Trophoblast cell (in vitro differentiated cells and primary cell): ENCODE results near the gene PRRG2.
A peak's percentile ranks its signal among the peaks of the same experiment; 100 is the strongest.
"Not testable (repeated sequence)": the region's sequence is repeated elsewhere in the genome, so short reads cannot be mapped to it uniquely, and the experiment has no call there.

Experiments
- DNase-seq, 2 donors: peaks; one replicate each; pipeline ENCODE4 v3.0.0-alpha.2; 2016
- H2AFZ ChIP-seq: 2 replicates; pipeline ENCODE4 v1.6.1; 2013; ENCODE audit warnings: low read length, moderate library complexity, mild to moderate bottlenecking; ENCODE audit not compliant: insufficient read depth, poor library complexity
- H2AK5ac ChIP-seq: 2 replicates; pipeline ENCODE4 v1.6.1; 2013; ENCODE audit warnings: mild to moderate bottlenecking, low read length
- H2BK120ac ChIP-seq: 2 replicates; pipeline ENCODE4 v1.6.1; 2013; ENCODE audit warnings: low read length, mild to moderate bottlenecking, moderate library complexity; ENCODE audit not compliant: insufficient read depth, poor library complexity
- H2BK12ac ChIP-seq: 2 replicates; pipeline ENCODE4 v1.6.1; 2013; ENCODE audit warnings: mild to moderate bottlenecking, low read length, moderate library complexity
- H2BK5ac ChIP-seq: 2 replicates; pipeline ENCODE4 v1.6.1; 2013; ENCODE audit warnings: low read length, low read depth, moderate library complexity, mild to moderate bottlenecking; ENCODE audit not compliant: poor library complexity
- H3K14ac ChIP-seq: 2 replicates; pipeline ENCODE4 v1.6.1; 2013; ENCODE audit warnings: mild to moderate bottlenecking, low read length
- H3K18ac ChIP-seq: 2 replicates; pipeline ENCODE4 v1.6.1; 2013; ENCODE audit warnings: mild to moderate bottlenecking, low read length
- H3K23ac ChIP-seq: 2 replicates; pipeline ENCODE4 v1.6.1; 2013; ENCODE audit warnings: low read length
- H3K27ac ChIP-seq: 2 replicates; pipeline ENCODE4 v1.5.1; 2013; ENCODE audit warnings: low read depth, mild to moderate bottlenecking, inconsistent platforms, low read length, moderate library complexity
- H3K27me3 ChIP-seq: 2 replicates; pipeline ENCODE4 v1.6.1; 2013; ENCODE audit warnings: inconsistent platforms, mild to moderate bottlenecking, low read length, moderate library complexity; ENCODE audit not compliant: insufficient read depth
- H3K36me3 ChIP-seq, 2 experiments: 1 replicate in 1 of 2; 2 replicates in 1 of 2; pipeline ENCODE4 v1.6.1; 2013; ENCODE audit warnings: low read length in 2 of 2, mild to moderate bottlenecking in 2 of 2, moderate library complexity in 1 of 2; ENCODE audit not compliant: insufficient read depth in 2 of 2, control insufficient read depth in 1 of 2
- H3K4ac ChIP-seq: 2 replicates; pipeline ENCODE4 v1.6.1; 2013; ENCODE audit warnings: low read depth, mild to moderate bottlenecking, low read length, moderate library complexity
- H3K4me1 ChIP-seq, 2 experiments: 1 replicate in 1 of 2; 2 replicates in 1 of 2; pipeline ENCODE4 v1.6.1; 2013; ENCODE audit warnings: low read length in 2 of 2, mild to moderate bottlenecking in 2 of 2, moderate library complexity in 1 of 2; ENCODE audit not compliant: insufficient read depth in 2 of 2, control insufficient read depth in 1 of 2
- H3K4me2 ChIP-seq: 2 replicates; pipeline ENCODE4 v1.6.1; 2013; ENCODE audit warnings: inconsistent platforms, mild to moderate bottlenecking, low read length, moderate library complexity
- H3K4me3 ChIP-seq: 2 replicates; pipeline ENCODE4 v1.5.1; 2013; ENCODE audit warnings: mild to moderate bottlenecking, low read depth, low read length, inconsistent platforms
- H3K79me1 ChIP-seq: one replicate; pipeline ENCODE4 v1.6.1; 2013; ENCODE audit warnings: low read length
- H3K79me2 ChIP-seq: 2 replicates; pipeline ENCODE4 v1.6.1; 2013; ENCODE audit warnings: low read length, mild to moderate bottlenecking; ENCODE audit not compliant: control insufficient read depth, insufficient read depth, poor library complexity
- H3K9ac ChIP-seq: 2 replicates; pipeline ENCODE4 v1.6.1; 2013; ENCODE audit warnings: mild to moderate bottlenecking, low read length
- H3K9me3 ChIP-seq: 2 replicates; pipeline ENCODE4 v1.6.1; 2013; ENCODE audit warnings: low read depth, mild to moderate bottlenecking, control low read depth, inconsistent platforms, low read length; ENCODE audit not compliant: insufficient read depth
- H4K12ac ChIP-seq: 2 replicates; pipeline ENCODE4 v1.6.1; 2013; ENCODE audit warnings: low read depth, mild to moderate bottlenecking, low read length, moderate library complexity
- H4K8ac ChIP-seq: 2 replicates; pipeline ENCODE4 v1.6.1; 2013; ENCODE audit warnings: low read depth, mild to moderate bottlenecking, low read length, moderate library complexity
- H4K91ac ChIP-seq: one replicate; pipeline ENCODE4 v1.6.1; 2013; ENCODE audit warnings: low read depth, mild to moderate bottlenecking, low read length, moderate library complexity
- WGBS: extraction: QIAGEN DNeasy Blood & Tissue Kit; methylation state at CpG from one replicate; pipeline ENCODE4 v1.1.7; 2013; ENCODE audit warnings: missing lambda C conversion rate; ENCODE audit not compliant: insufficient read length, insufficient coverage; ENCODE audit errors: extremely low coverage; 5-methylcytosine and 5-hydroxymethylcytosine counted together

The PRRG2 gene

GRCh38 chr19:49615861-49616260, 34.7 kb downstream of the PRRG2 start:
- peaks cover 51 to 60% of the 10 kb centered on the region in 2 experiments for H3K36me3 ChIP-seq
- H2AK5ac ChIP-seq: no peak overlapping the region
- no peak overlapping the region for H2BK120ac ChIP-seq
- no peak overlapping the region for H3K14ac ChIP-seq
- H3K4me3 ChIP-seq: no peak overlapping the region
- peaks cover 2 to 3% of the 10 kb centered on the region in 2 experiments for H3K4me1 ChIP-seq
- H3K79me1 ChIP-seq: no peaks in the 10 kb centered on the region
- no peak overlapping the region for H4K8ac ChIP-seq
- no peak overlapping the region for H3K18ac ChIP-seq
- H2BK5ac ChIP-seq: no peak overlapping the region
- H3K27me3 ChIP-seq: no peaks in the 10 kb centered on the region
- H3K9ac ChIP-seq: no peak overlapping the region
- no peak overlapping the region for H3K4ac ChIP-seq
- no peak for DNase-seq
- no peak overlapping the region for H3K27ac ChIP-seq
- no peaks in the 10 kb centered on the region for H3K79me2 ChIP-seq
- no peak overlapping the region for H4K12ac ChIP-seq
- no peak overlapping the region for H4K91ac ChIP-seq
- WGBS: no CpG with 5 or more reads among the region's 23 CpGs
- no peak overlapping the region for H2AFZ ChIP-seq
- H3K4me2 ChIP-seq: no peak overlapping the region
- peaks cover 2% of the 10 kb centered on the region for H3K9me3 ChIP-seq
- H2BK12ac ChIP-seq: no peak overlapping the region
- no peak overlapping the region for H3K23ac ChIP-seq

GRCh38 chr19:49616532-49616931, 35.4 kb downstream of the PRRG2 start:
- H3K18ac ChIP-seq: no peak overlapping the region
- H2AFZ ChIP-seq: no peak overlapping the region
- H3K79me1 ChIP-seq: no peaks in the 10 kb centered on the region
- no peak overlapping the region for H3K23ac ChIP-seq
- peaks cover 2% of the 10 kb centered on the region for H3K9me3 ChIP-seq
- H3K4me2 ChIP-seq: no peak overlapping the region
- no peak overlapping the region for H2BK120ac ChIP-seq
- H3K27ac ChIP-seq: no peak overlapping the region
- H2BK12ac ChIP-seq: no peak overlapping the region
- no peak overlapping the region for H4K91ac ChIP-seq
- no peak overlapping the region for H2BK5ac ChIP-seq
- peaks cover 2 to 3% of the 10 kb centered on the region in 2 experiments for H3K4me1 ChIP-seq
- no peak overlapping the region for H2AK5ac ChIP-seq
- H4K12ac ChIP-seq: no peak overlapping the region
- H3K9ac ChIP-seq: no peak overlapping the region
- H4K8ac ChIP-seq: no peak overlapping the region
- H3K14ac ChIP-seq: no peak overlapping the region
- no peak overlapping the region for H3K4me3 ChIP-seq
- H3K36me3 ChIP-seq: peaks cover 50 to 59% of the 10 kb centered on the region in 2 experiments
- WGBS: no CpG with 5 or more reads among the region's 7 CpGs
- H3K4ac ChIP-seq: no peak overlapping the region
- DNase-seq: no peak
- no peaks in the 10 kb centered on the region for H3K79me2 ChIP-seq
- H3K27me3 ChIP-seq: no peaks in the 10 kb centered on the region

- H3K18ac ChIP-seq: no peak overlapping the region
- no CpG with 5 or more reads among the region's 7 CpGs for WGBS
- no peak overlapping the region for H4K91ac ChIP-seq
- H3K79me1 ChIP-seq: no peaks in the 10 kb centered on the region
- no peak overlapping the region for H3K4me3 ChIP-seq
- H3K4me2 ChIP-seq: no peak overlapping the region
- no peak overlapping the region for H3K14ac ChIP-seq
- H3K4me1 ChIP-seq: peaks cover 2 to 3% of the 10 kb centered on the region in 2 experiments
- no peak overlapping the region for H3K27ac ChIP-seq
- H2BK12ac ChIP-seq: no peak overlapping the region
- no peak overlapping the region for H2AK5ac ChIP-seq
- H3K4ac ChIP-seq: no peak overlapping the region
- DNase-seq: no peak
- H2BK5ac ChIP-seq: no peak overlapping the region
- no peak overlapping the region for H3K23ac ChIP-seq
- H2AFZ ChIP-seq: no peak overlapping the region
- no peak overlapping the region for H2BK120ac ChIP-seq
- peaks cover 2% of the 10 kb centered on the region for H3K9me3 ChIP-seq
- peaks cover 52 to 62% of the 10 kb centered on the region in 2 experiments for H3K36me3 ChIP-seq
- H3K9ac ChIP-seq: no peak overlapping the region
- H4K8ac ChIP-seq: no peak overlapping the region
- no peaks in the 10 kb centered on the region for H3K79me2 ChIP-seq
- H3K27me3 ChIP-seq: no peaks in the 10 kb centered on the region
- H4K12ac ChIP-seq: no peak overlapping the region
Observed at GRCh38 chr19:49616945-49617344, 35.8 kb downstream of the PRRG2 start.

- DNase-seq: peak in 1 of 2 donors; percentile 9
- not testable (repeated sequence) for H4K12ac ChIP-seq, H2BK120ac ChIP-seq, H2AFZ ChIP-seq, H3K9me3 ChIP-seq, H2BK12ac ChIP-seq, H3K14ac ChIP-seq, H3K4ac ChIP-seq, H3K27ac ChIP-seq, H2AK5ac ChIP-seq, H3K18ac ChIP-seq, H3K9ac ChIP-seq, H2BK5ac ChIP-seq, H3K23ac ChIP-seq, H3K79me2 ChIP-seq, H3K4me1 ChIP-seq, H3K79me1 ChIP-seq, H3K4me3 ChIP-seq, H3K27me3 ChIP-seq, H3K4me2 ChIP-seq, H4K91ac ChIP-seq, H4K8ac ChIP-seq
- WGBS: no CpG with 5 or more reads among the region's 13 CpGs
- peaks cover 52 to 65% of the 10 kb centered on the region in 2 experiments for H3K36me3 ChIP-seq
Observed at GRCh38 chr19:49617860-49618259, 36.7 kb downstream of the PRRG2 start.
